IMR-90 (cell line): Measurements from ENCODE around the gene KIF9. TPM values are rescaled to one million over a fixed set of nuclear protein-coding genes. Genes with fewer than 3 reads are reported as not detected.

Source experiments
- ATAC-seq: fragments of 200-7000 bp; cut with Tn5 transposase; 2 replicates; pipeline ENCODE4 v1.9.1; 2020; ENCODE audit warnings: low read depth, mild to moderate bottlenecking, moderate library complexity
- BruUV-seq: library from RNA; stranded (reverse); fragments of 400-500 nt; replicated peaks from 2 replicates; lab custom pipeline; 2021; lab: Mats Ljungman, UMichigan
- CTCF ChIA-PET: fragments of 300-600 bp; formaldehyde crosslinking; extraction: SDS; loops from one replicate; lab custom pipeline; 2021; ENCODE audit warnings: antibody characterized with exemption; lab: Yijun Ruan, JAX
- POLR2A ChIA-PET: fragments of 300-600 bp; sonication (Branson Sonifier 250); formaldehyde crosslinking; loops from one replicate; lab custom pipeline; 2022; ENCODE audit warnings: antibody characterized with exemption; ENCODE audit not compliant: unreplicated experiment; lab: Charles Lee
- DNase-seq: peaks from one replicate; pipeline ENCODE4 v3.0.0; 2013
- H2AFZ ChIP-seq: replicated peaks from 2 replicates; pipeline ENCODE3; 2013; ENCODE audit warnings: low read length, mild to moderate bottlenecking; ENCODE audit not compliant: poor library complexity
- H2AK5ac ChIP-seq: 2 replicates; pipeline ENCODE4 v1.6.1; 2013; ENCODE audit warnings: low read depth, low read length, inconsistent platforms
- H2AK9ac ChIP-seq: replicated peaks from 2 replicates; pipeline ENCODE3; 2013; ENCODE audit warnings: mild to moderate bottlenecking, low read depth, low read length, moderate library complexity; ENCODE audit not compliant: poor library complexity
- H2BK120ac ChIP-seq: 2 replicates; pipeline ENCODE4 v1.6.1; 2013; ENCODE audit warnings: low read depth, low read length, inconsistent platforms
- H2BK15ac ChIP-seq: 3 replicates; pipeline ENCODE4 v1.6.1; 2013; ENCODE audit warnings: low read depth, low read length, inconsistent platforms
- H2BK20ac ChIP-seq: 2 replicates; pipeline ENCODE4 v1.6.1; 2013; ENCODE audit warnings: low read depth, mild to moderate bottlenecking, inconsistent platforms, low read length, moderate library complexity
- H2BK5ac ChIP-seq: 2 replicates; pipeline ENCODE4 v1.6.1; 2013; ENCODE audit warnings: mild to moderate bottlenecking, low read depth, low read length, inconsistent platforms; ENCODE audit not compliant: poor library complexity, severe bottlenecking
- H3K14ac ChIP-seq: replicated peaks from 2 replicates; pipeline ENCODE4 v1.6.1; 2013; ENCODE audit warnings: low read depth, low read length, inconsistent platforms
- H3K18ac ChIP-seq: 2 replicates; pipeline ENCODE4 v1.6.1; 2013; ENCODE audit warnings: low read depth, low read length, control low read depth
- H3K23ac ChIP-seq: 2 replicates; pipeline ENCODE4 v1.6.1; 2013; ENCODE audit warnings: low read depth, low read length, inconsistent platforms
- H3K27ac ChIP-seq: 2 replicates; pipeline ENCODE4 v1.5.1; 2013; ENCODE audit warnings: mild to moderate bottlenecking, control low read depth, low read length; ENCODE audit not compliant: insufficient read depth
- H3K27me3 ChIP-seq: 2 replicates; pipeline ENCODE4 v1.6.1; 2013; ENCODE audit warnings: low read length; ENCODE audit not compliant: control insufficient read depth, insufficient read depth
- H3K36me3 ChIP-seq: 2 replicates; pipeline ENCODE4 v1.6.1; 2013; ENCODE audit warnings: low read length, mixed read lengths; ENCODE audit not compliant: control insufficient read depth, insufficient read depth
- H3K4ac ChIP-seq: 2 replicates; pipeline ENCODE4 v1.6.1; 2013; ENCODE audit warnings: low read depth, low read length, inconsistent platforms
- H3K4me1 ChIP-seq: 2 replicates; pipeline ENCODE4 v1.6.1; 2013; ENCODE audit warnings: low read length, mixed read lengths; ENCODE audit not compliant: control insufficient read depth, insufficient read depth
- H3K4me2 ChIP-seq: 2 replicates; pipeline ENCODE4 v1.6.1; 2013; ENCODE audit warnings: low read depth, mild to moderate bottlenecking, control low read depth, low read length, moderate library complexity
- H3K4me3 ChIP-seq: 2 replicates; pipeline ENCODE4 v1.5.1; 2013; ENCODE audit warnings: low read depth, mild to moderate bottlenecking, control low read depth, low read length, moderate library complexity; ENCODE audit not compliant: insufficient read depth
- H3K56ac ChIP-seq: 2 replicates; pipeline ENCODE4 v1.6.1; 2013; ENCODE audit warnings: low read length, inconsistent platforms; ENCODE audit not compliant: insufficient read depth; ENCODE audit errors: extremely low read depth
- H3K79me1 ChIP-seq, 2 experiments: 2 replicates each; pipeline ENCODE4 v1.6.1; 2013; ENCODE audit warnings: low read length in 2 of 2, inconsistent platforms in 1 of 2, low read depth in 1 of 2
- H3K9ac ChIP-seq: 2 replicates; pipeline ENCODE4 v1.6.1; 2013; ENCODE audit warnings: low read depth, low read length, control low read depth
- H3K9me1 ChIP-seq: 2 replicates; pipeline ENCODE4 v1.6.1; 2013; ENCODE audit warnings: low read length, inconsistent platforms; ENCODE audit not compliant: insufficient read depth
- H3K9me3 ChIP-seq: 2 replicates; pipeline ENCODE4 v1.6.1; 2013; ENCODE audit warnings: low read length; ENCODE audit not compliant: control insufficient read depth, insufficient read depth
- H4K20me1 ChIP-seq: 2 replicates; pipeline ENCODE4 v1.6.1; 2013; ENCODE audit warnings: low read length, inconsistent platforms; ENCODE audit not compliant: insufficient read depth
- H4K5ac ChIP-seq: 2 replicates; pipeline ENCODE4 v1.6.1; 2013; ENCODE audit warnings: mild to moderate bottlenecking, low read depth, low read length, control low read depth
- H4K8ac ChIP-seq, 2 experiments: 2 replicates each; pipeline ENCODE4 v1.6.1; 2013; ENCODE audit warnings: low read depth in 2 of 2, low read length in 2 of 2, control low read depth in 1 of 2, inconsistent platforms in 1 of 2
- H4K91ac ChIP-seq: 2 replicates; pipeline ENCODE4 v1.6.1; 2013; ENCODE audit warnings: low read depth, low read length, inconsistent platforms; ENCODE audit not compliant: insufficient read depth
- BHLHE40 ChIP-seq: fragments of 150-350 bp; IDR thresholded peaks from 2 replicates; pipeline ENCODE4 v1.6.1; 2016; ENCODE audit warnings: mild to moderate bottlenecking, low read depth, low read length
- CHD1 ChIP-seq: IDR thresholded peaks from 2 replicates; pipeline ENCODE4 v1.6.1; 2012; ENCODE audit warnings: low read depth, low read length, improper control_type of control experiment
- FOS ChIP-seq: fragments of 150-350 bp; IDR thresholded peaks from 2 replicates; pipeline ENCODE4 v1.6.1; 2016; ENCODE audit warnings: low read depth, low read length
- MXI1 ChIP-seq: IDR thresholded peaks from 2 replicates; pipeline ENCODE4 v1.6.1; 2012; ENCODE audit warnings: low read depth, mild to moderate bottlenecking, low read length, moderate library complexity, borderline replicate concordance
- NFE2L2 ChIP-seq: fragments of 150-350 bp; IDR thresholded peaks from 2 replicates; pipeline ENCODE4 v1.6.1; 2016; ENCODE audit warnings: low read depth, mild to moderate bottlenecking, low read length
- POLR2A ChIP-seq: IDR thresholded peaks from 2 replicates; pipeline ENCODE4 v1.6.1; 2012; ENCODE audit warnings: mild to moderate bottlenecking, low read depth, low read length
- SMC3 ChIP-seq: fragments of 150-350 bp; IDR thresholded peaks from 2 replicates; pipeline ENCODE4 v1.6.1; 2016; ENCODE audit warnings: low read depth, mild to moderate bottlenecking, antibody characterized with exemption, low read length, moderate library complexity
- WGBS, 2 experiments: methylation state at CpG; one replicate each; pipeline versions ENCODE4 v1.1.5 to v1.1.7; 2013; ENCODE audit warnings: missing lambda C conversion rate in 2 of 2; ENCODE audit not compliant: insufficient read length in 1 of 2; ENCODE audit errors: extremely low coverage in 2 of 2; 5-methylcytosine and 5-hydroxymethylcytosine counted together
- dilution Hi-C: fragments of 300-500 bp; cut with HindIII; formaldehyde crosslinking; loops from one replicate; pipeline ENCODE4 v1.14.3; 2018; ENCODE audit warnings: low sequenced_read_pairs; ENCODE audit not compliant: unreplicated experiment
- in situ Hi-C: fragments of 300-500 bp; cut with MboI; formaldehyde crosslinking; loops from 3 replicates; pipeline ENCODE4 v1.14.3; 2019; ENCODE audit warnings: low sequenced_read_pairs, inconsistent platforms, mixed read lengths
- intact Hi-C: fragments of 100-400 bp; cut with micrococcal nuclease; formaldehyde crosslinking; loops from 2 replicates; pipeline ENCODE4 v1.10.0; 2022
- polyA plus RNA-seq, 3 experiments: library from polyadenylated mRNA; depleted of rRNA; stranded (reverse); fragments of >200 nt; gene quantifications; 2 replicates each; pipeline ENCODE4 v1.2.3, GENCODE V29; 2012; ENCODE audit warnings: low replicate concordance in 1 of 3
- total RNA-seq: library from RNA; depleted of rRNA; stranded (reverse); fragments of >200 nt; gene quantifications from 2 replicates; pipeline ENCODE4 v1.2.3, GENCODE V29; 2012
- TF ChIP-seq, protein P1 (sequence below): fragments of 150-350 bp; IDR thresholded peaks from 2 replicates; pipeline ENCODE4 v1.6.1; 2016; ENCODE audit warnings: low read depth, mild to moderate bottlenecking, low read length, moderate library complexity, borderline replicate concordance
- TF ChIP-seq, protein P2 (sequence below): fragments of 150-350 bp; IDR thresholded peaks from 2 replicates; pipeline ENCODE4 v1.6.1; 2017; ENCODE audit warnings: mild to moderate bottlenecking, antibody characterized with exemption, low read length, low read depth

KIF9 gene
- total and polyA plus RNA-seq, 2 of the 4 experiments (the other 2 are of a cell fraction) = 1.8 to 5.0 TPM

DNA sequence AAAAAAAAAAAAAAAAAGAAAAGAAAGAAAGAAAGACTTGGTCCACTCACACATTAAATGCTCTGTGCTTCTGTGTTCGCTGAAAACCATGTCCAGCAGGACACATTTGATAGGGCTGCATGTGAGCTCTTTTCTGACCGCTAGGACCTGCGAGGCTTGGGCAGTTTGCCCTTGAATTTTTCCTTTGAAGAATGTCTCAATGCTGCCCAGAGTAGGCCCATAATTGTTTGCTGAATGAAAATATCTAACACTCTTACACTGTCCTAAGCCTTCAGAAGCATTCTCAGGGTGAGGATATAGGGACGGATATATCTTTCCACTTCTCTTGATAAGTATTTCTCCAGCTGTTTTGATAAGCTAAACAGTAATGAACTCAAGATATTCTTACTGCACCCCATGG is 6.0 kb downstream of the KIF9 start:
- Histone ChIP-seq H4K8ac (no peak overlapping the region), H3K56ac (no peak overlapping the region), H3K4ac (no peak overlapping the region), H3K23ac (no peak overlapping the region), H3K4me1 (no peaks in the 10 kb centered on the region; the same call in 1 of the 2 replicates), H3K36me3 (no peaks in the 10 kb centered on the region), H3K9ac (no peak overlapping the region), H3K18ac (no peak overlapping the region), H2BK15ac (no peak overlapping the region), H2BK20ac (no peak overlapping the region), H2BK5ac (no peak overlapping the region), H2AK5ac (no peak overlapping the region), H2AK9ac (no peak overlapping the region), H4K5ac (no peak overlapping the region), H3K27me3 (no peaks in the 10 kb centered on the region), H3K79me1 (peaks cover 8 to 11% of the 10 kb centered on the region in 2 experiments; a peak in 3 of 4 replicates), H3K14ac (no peak overlapping the region), H3K4me2 (no peak overlapping the region), H3K9me3 (no peaks in the 10 kb centered on the region), H4K91ac (no peak overlapping the region), H2BK120ac (no peak overlapping the region), H2AFZ (no peak overlapping the region), H3K4me3 (no peak overlapping the region), H3K27ac (no peak overlapping the region), H4K20me1 (no peaks in the 10 kb centered on the region), H3K9me1 (peaks cover 6% of the 10 kb centered on the region)
- CTCF ChIA-PET = no interaction called here
- no CpG with 5 or more reads among the region's 4 CpGs for WGBS, 2 experiments
- POLR2A ChIA-PET = no interaction called here
- no peak for TF ChIP-seq BHLHE40
- TF ChIP-seq NFE2L2 = no peak
- TF ChIP-seq, protein P1, sequence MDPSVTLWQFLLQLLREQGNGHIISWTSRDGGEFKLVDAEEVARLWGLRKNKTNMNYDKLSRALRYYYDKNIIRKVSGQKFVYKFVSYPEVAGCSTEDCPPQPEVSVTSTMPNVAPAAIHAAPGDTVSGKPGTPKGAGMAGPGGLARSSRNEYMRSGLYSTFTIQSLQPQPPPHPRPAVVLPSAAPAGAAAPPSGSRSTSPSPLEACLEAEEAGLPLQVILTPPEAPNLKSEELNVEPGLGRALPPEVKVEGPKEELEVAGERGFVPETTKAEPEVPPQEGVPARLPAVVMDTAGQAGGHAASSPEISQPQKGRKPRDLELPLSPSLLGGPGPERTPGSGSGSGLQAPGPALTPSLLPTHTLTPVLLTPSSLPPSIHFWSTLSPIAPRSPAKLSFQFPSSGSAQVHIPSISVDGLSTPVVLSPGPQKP = no peak
- TF ChIP-seq FOS = no peak
- TF ChIP-seq MXI1 = no peak
- no peak for TF ChIP-seq POLR2A
- no peak for TF ChIP-seq CHD1
- TF ChIP-seq SMC3 = no peak
- TF ChIP-seq, protein P2, sequence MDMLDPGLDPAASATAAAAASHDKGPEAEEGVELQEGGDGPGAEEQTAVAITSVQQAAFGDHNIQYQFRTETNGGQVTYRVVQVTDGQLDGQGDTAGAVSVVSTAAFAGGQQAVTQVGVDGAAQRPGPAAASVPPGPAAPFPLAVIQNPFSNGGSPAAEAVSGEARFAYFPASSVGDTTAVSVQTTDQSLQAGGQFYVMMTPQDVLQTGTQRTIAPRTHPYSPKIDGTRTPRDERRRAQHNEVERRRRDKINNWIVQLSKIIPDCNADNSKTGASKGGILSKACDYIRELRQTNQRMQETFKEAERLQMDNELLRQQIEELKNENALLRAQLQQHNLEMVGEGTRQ = no peak
- no peak for ATAC-seq
- dilution Hi-C loops = no loop called here
- intact Hi-C loops = no loop called here
- in situ Hi-C loops = no loop called here
- DNase-seq = no peak
- no TSS peak for BruUV-seq
